Endodermal cell (in vitro differentiated cells): Measurements from ENCODE around the gene NPHP4. TPM values are rescaled to one million over a fixed set of nuclear protein-coding genes. Genes with fewer than 3 reads are reported as not detected.

Experiments used
- DNase-seq: peaks from one replicate; pipeline ENCODE4 v3.0.0-alpha.2; 2017
- H3K27ac ChIP-seq: 2 replicates; pipeline ENCODE4 v1.5.1; 2013; ENCODE audit warnings: mild to moderate bottlenecking, low read depth, low read length, moderate library complexity
- H3K27me3 ChIP-seq: 2 replicates; pipeline ENCODE4 v1.6.1; 2013; ENCODE audit warnings: mild to moderate bottlenecking, low read length, moderate library complexity; ENCODE audit not compliant: insufficient read depth, control insufficient read depth, poor library complexity, severe bottlenecking
- H3K36me3 ChIP-seq: 2 replicates; pipeline ENCODE4 v1.7.0; 2013; ENCODE audit warnings: mild to moderate bottlenecking, low read length, moderate library complexity; ENCODE audit not compliant: control insufficient read depth, insufficient read depth
- H3K4me1 ChIP-seq: one replicate; pipeline ENCODE4 v1.7.0; 2013; ENCODE audit warnings: low read length; ENCODE audit not compliant: control insufficient read depth, insufficient read depth
- H3K4me3 ChIP-seq: 2 replicates; pipeline ENCODE4 v1.5.1; 2013; ENCODE audit warnings: mild to moderate bottlenecking, low read length, moderate library complexity
- H3K9ac ChIP-seq: 2 replicates; pipeline ENCODE4 v1.6.1; 2013; ENCODE audit warnings: mild to moderate bottlenecking, low read length, moderate library complexity; ENCODE audit not compliant: poor library complexity, severe bottlenecking; ENCODE audit errors: extremely low read depth
- H3K9me3 ChIP-seq: 2 replicates; pipeline ENCODE4 v1.6.1; 2013; ENCODE audit warnings: mild to moderate bottlenecking, low read length, moderate library complexity; ENCODE audit not compliant: control insufficient read depth
- H3K27ac Mint-ChIP-seq: 2 replicates; pipeline ENCODE4 v1.8.0; 2020; ENCODE audit warnings: mixed read lengths
- H3K27me3 Mint-ChIP-seq: 2 replicates; pipeline ENCODE4 v1.8.0; 2021; ENCODE audit warnings: mild to moderate bottlenecking, mixed read lengths; ENCODE audit not compliant: insufficient read depth
- H3K36me3 Mint-ChIP-seq: 2 replicates; pipeline ENCODE4 v1.8.0; 2020; ENCODE audit warnings: low read depth, mixed read lengths
- H3K4me1 Mint-ChIP-seq: 2 replicates; pipeline ENCODE4 v1.8.0; 2020; ENCODE audit warnings: mixed read lengths
- H3K4me3 Mint-ChIP-seq: 2 replicates; pipeline ENCODE4 v1.8.0; 2020; ENCODE audit warnings: mild to moderate bottlenecking, moderate library complexity, mixed read lengths
- H3K9me3 Mint-ChIP-seq: 2 replicates; pipeline ENCODE4 v1.8.0; 2020; ENCODE audit warnings: mild to moderate bottlenecking, mixed read lengths
- WGBS, 2 experiments: methylation state at CpG; one replicate each; pipeline versions ENCODE4 v1.1.5 to v1.1.7; 2013; ENCODE audit warnings: missing lambda C conversion rate in 2 of 2, mixed read lengths in 1 of 2; ENCODE audit not compliant: insufficient coverage in 1 of 2, insufficient read length in 1 of 2; 5-methylcytosine and 5-hydroxymethylcytosine counted together
- total RNA-seq, 2 donors: library from RNA; stranded (reverse); fragmentation: NEBNext Ultra II Directional in 1 of 2; extraction: Animal tissue kit (Norgen Biotek cat#: 25700) in 1 of 2; gene quantifications; 2 replicates in 1 of 2; 3 replicates in 1 of 2; pipeline ENCODE4 v1.2.1, GENCODE V29; 2021
- TF ChIP-seq, protein P1 (sequence below): fragments of 200-600 bp; sonication (generic); conservative IDR thresholded peaks from 2 replicates; pipeline ENCODE4 v1.5.0; 2021; ENCODE audit warnings: antibody characterized with exemption, mild to moderate bottlenecking

The NPHP4 gene
- total RNA-seq, 2 donors from 2014 or later, result 19.1 to 25.4 TPM

- Histone ChIP-seq H3K4me3 (no peak overlapping the region), H3K9ac (no peak overlapping the region), H3K36me3 (no peaks in the 10 kb centered on the region), H3K9me3 (no peaks in the 10 kb centered on the region), H3K4me1 (no peaks in the 10 kb centered on the region), H3K27me3 (no peaks in the 10 kb centered on the region), H3K27ac (no peak overlapping the region)
- Mint-ChIP-seq H3K36me3 (no peaks in the 10 kb centered on the region), H3K27me3 (peaks cover 6% of the 10 kb centered on the region), H3K4me3 (peak overlapping the region; percentile 20), H3K27ac (no peak overlapping the region), H3K9me3 (no peaks in the 10 kb centered on the region), H3K4me1 (no peaks in the 10 kb centered on the region)
- TF ChIP-seq, protein P1, sequence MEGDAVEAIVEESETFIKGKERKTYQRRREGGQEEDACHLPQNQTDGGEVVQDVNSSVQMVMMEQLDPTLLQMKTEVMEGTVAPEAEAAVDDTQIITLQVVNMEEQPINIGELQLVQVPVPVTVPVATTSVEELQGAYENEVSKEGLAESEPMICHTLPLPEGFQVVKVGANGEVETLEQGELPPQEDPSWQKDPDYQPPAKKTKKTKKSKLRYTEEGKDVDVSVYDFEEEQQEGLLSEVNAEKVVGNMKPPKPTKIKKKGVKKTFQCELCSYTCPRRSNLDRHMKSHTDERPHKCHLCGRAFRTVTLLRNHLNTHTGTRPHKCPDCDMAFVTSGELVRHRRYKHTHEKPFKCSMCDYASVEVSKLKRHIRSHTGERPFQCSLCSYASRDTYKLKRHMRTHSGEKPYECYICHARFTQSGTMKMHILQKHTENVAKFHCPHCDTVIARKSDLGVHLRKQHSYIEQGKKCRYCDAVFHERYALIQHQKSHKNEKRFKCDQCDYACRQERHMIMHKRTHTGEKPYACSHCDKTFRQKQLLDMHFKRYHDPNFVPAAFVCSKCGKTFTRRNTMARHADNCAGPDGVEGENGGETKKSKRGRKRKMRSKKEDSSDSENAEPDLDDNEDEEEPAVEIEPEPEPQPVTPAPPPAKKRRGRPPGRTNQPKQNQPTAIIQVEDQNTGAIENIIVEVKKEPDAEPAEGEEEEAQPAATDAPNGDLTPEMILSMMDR, result no peak
- no peak for DNase-seq
- WGBS, 2 experiments, result 92 to 93% methylated on average over 8 to 29 of the region's 29 CpGs
These were observed 33.3 kb upstream of the NPHP4 start for GRCh38 chr1:6025269-6026094.

- Mint-ChIP-seq H3K27me3 (peaks cover 6% of the 10 kb centered on the region), H3K27ac (no peak overlapping the region), H3K4me3 (no peak overlapping the region), H3K9me3 (no peaks in the 10 kb centered on the region), H3K4me1 (no peaks in the 10 kb centered on the region), H3K36me3 (no peaks in the 10 kb centered on the region)
- H3K27ac ChIP-seq, result no peak overlapping the region
- DNase-seq, result no peak
- no peak overlapping the region for H3K9ac ChIP-seq
- WGBS, 2 experiments, result 91 to 97% methylated on average over 6 of the region's 6 CpGs
- no peaks in the 10 kb centered on the region for H3K9me3 ChIP-seq
- H3K4me3 ChIP-seq, result no peak overlapping the region
- TF ChIP-seq, protein P1, result no peak
- no peaks in the 10 kb centered on the region for H3K4me1 ChIP-seq
- H3K27me3 ChIP-seq, result no peaks in the 10 kb centered on the region
- no peaks in the 10 kb centered on the region for H3K36me3 ChIP-seq
These were observed 32.2 kb upstream of the NPHP4 start for GRCh38 chr1:6024376-6024775.

DNA sequence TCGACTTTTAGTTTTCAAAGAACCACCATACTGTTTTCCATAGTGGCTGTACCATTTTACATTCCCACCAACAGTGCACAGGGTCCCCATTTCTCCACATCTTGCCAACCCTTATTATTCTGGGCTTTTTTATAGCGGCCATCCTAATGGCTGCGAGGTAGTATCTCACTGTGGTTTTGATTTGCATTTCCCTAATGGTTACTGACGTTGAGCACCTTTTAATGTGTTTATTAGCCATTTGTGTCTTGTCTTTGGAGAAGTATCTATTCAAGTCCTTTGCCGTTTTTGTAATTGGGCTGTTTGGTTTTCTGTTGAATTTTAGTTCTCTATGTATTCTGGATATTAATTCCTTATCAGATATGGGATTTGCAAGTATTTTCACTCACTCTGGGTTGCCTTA, 31.1 kb upstream of the NPHP4 start:
- Histone ChIP-seq H3K4me3 (no peak overlapping the region), H3K27me3 (no peaks in the 10 kb centered on the region), H3K27ac (no peak overlapping the region), H3K9me3 (no peaks in the 10 kb centered on the region), H3K9ac (no peak overlapping the region), H3K36me3 (no peaks in the 10 kb centered on the region), H3K4me1 (no peaks in the 10 kb centered on the region)
- TF ChIP-seq, protein P1, result no peak
- 78 to 83% methylated on average over 4 to 5 of the region's 5 CpGs for WGBS, 2 experiments
- Mint-ChIP-seq H3K4me3 (no peak overlapping the region), H3K4me1 (no peaks in the 10 kb centered on the region), H3K27ac (no peak overlapping the region), H3K9me3 (no peaks in the 10 kb centered on the region), H3K27me3 (peaks cover 6% of the 10 kb centered on the region), H3K36me3 (no peaks in the 10 kb centered on the region)
- no peak for DNase-seq
